Measurements from ENCODE around the gene ZNF750. TPM values are rescaled to one million over a fixed set of nuclear protein-coding genes. Genes with fewer than 3 reads are reported as not detected.
A peak's percentile ranks its signal among the peaks of the same experiment; 100 is the strongest.

The ZNF750 gene
- total RNA-seq, 1 experiment from 2014 or later = not detected

- CTCF ChIA-PET = no interaction called here
- ATAC-seq = no peak
Measured at GRCh38 chr17:82867763-82868325, 28.0 kb upstream of the ZNF750 start.

GRCh38 chr17:82866590-82867191 lies 26.9 kb upstream of the ZNF750 start:
- H3K27ac ChIP-seq (ENCODE audit: low read length) = no peak overlapping the region
- intact Hi-C loops (cut with micrococcal nuclease; ENCODE audit: unreplicated experiment) = no loop called here
- in situ Hi-C loops (cut with HindIII; ENCODE audit: low pct_unique_long_range_greater_than_20kb, low sequenced_read_pairs) = no loop called here
- CTCF ChIA-PET = no interaction called here
- H3K4me1 ChIP-seq (ENCODE audit: control insufficient read depth, insufficient read depth, low read length) = peaks cover 10% of the 10 kb centered on the region
- H3K36me3 ChIP-seq (ENCODE audit: control insufficient read depth, insufficient read depth, low read length) = no peaks in the 10 kb centered on the region; the same call in 1 of the 2 replicates
- DNase-seq (ENCODE audit: low read depth, low spot score) (no peak), ATAC-seq (peak; percentile 10; the same call in 1 of the 2 replicates)
- no peak for TF ChIP-seq REST (IDR thresholded peaks at IDR 0.05; ENCODE audit: insufficient read depth in 1 of 2, low read depth in 2 of 2, low read length in 1 of 2)
- no peak for TF ChIP-seq TCF7L2 (IDR thresholded peaks at IDR 0.05; ENCODE audit: low read depth, low read length)
- no peak for TF ChIP-seq SIN3A (IDR thresholded peaks at IDR 0.05; ENCODE audit: borderline replicate concordance, insufficient read depth, low read depth, low read length)
- no peak for TF ChIP-seq POLR2AphosphoS5 (IDR thresholded peaks at IDR 0.05; ENCODE audit: low read depth, low read length)
- BruUV-seq (replicated peaks) = no TSS peak
- no peaks in the 10 kb centered on the region for H3K27me3 ChIP-seq (ENCODE audit: control insufficient read depth, insufficient read depth, low read length)
- H3K4me3 ChIP-seq (ENCODE audit: low read depth in 2 of 2, low read length in 2 of 2) = no peak overlapping the region
- POLR2A ChIA-PET = no interaction called here
- no peaks in the 10 kb centered on the region for H3K9me3 ChIP-seq (ENCODE audit: control insufficient read depth, insufficient read depth, low read depth, low read length)

More at GRCh38 chr17:82867763-82868325, 28.0 kb upstream of the ZNF750 start:
- H3K27me3 ChIP-seq (ENCODE audit: control insufficient read depth, insufficient read depth, low read length) = no peaks in the 10 kb centered on the region
- in situ Hi-C loops (cut with HindIII; ENCODE audit: low pct_unique_long_range_greater_than_20kb, low sequenced_read_pairs) = no loop called here
- TF ChIP-seq TCF7L2 (IDR thresholded peaks at IDR 0.05; ENCODE audit: low read depth, low read length) = no peak
- TF ChIP-seq REST (IDR thresholded peaks at IDR 0.05; ENCODE audit: insufficient read depth in 1 of 2, low read depth in 2 of 2, low read length in 1 of 2) = no peak
- TF ChIP-seq SIN3A (IDR thresholded peaks at IDR 0.05; ENCODE audit: borderline replicate concordance, insufficient read depth, low read depth, low read length) = no peak
- TF ChIP-seq POLR2AphosphoS5 (IDR thresholded peaks at IDR 0.05; ENCODE audit: low read depth, low read length) = no peak
- no peak for TF ChIP-seq CTCF (IDR thresholded peaks at IDR 0.05)
- H3K4me1 ChIP-seq (ENCODE audit: control insufficient read depth, insufficient read depth, low read length) = peaks cover 10% of the 10 kb centered on the region
- intact Hi-C loops (cut with micrococcal nuclease; ENCODE audit: unreplicated experiment) = no loop called here
- POLR2A ChIA-PET = no interaction called here
- H3K4me3 ChIP-seq (ENCODE audit: low read depth in 2 of 2, low read length in 2 of 2) = no peak overlapping the region
- H3K9me3 ChIP-seq (ENCODE audit: control insufficient read depth, insufficient read depth, low read depth, low read length) = no peaks in the 10 kb centered on the region
- H3K36me3 ChIP-seq (ENCODE audit: control insufficient read depth, insufficient read depth, low read length) = no peaks in the 10 kb centered on the region; the same call in 1 of the 2 replicates
- DNase-seq (ENCODE audit: low read depth, low spot score) = no peak
- no peak overlapping the region for H3K27ac ChIP-seq (ENCODE audit: low read length)
- no TSS peak for BruUV-seq (replicated peaks)

Measured in Panc1 (cell line).